Neural cell (in vitro differentiated cells): ENCODE measurements around the gene MAD2L2. TPM values are rescaled to one million over a fixed set of nuclear protein-coding genes. Genes with fewer than 3 reads are reported as not detected.

Source experiments
- H2AFZ ChIP-seq: fragments of 200-600, 300-800 bp; sonication (generic), shearing (Covaris generic); 2 replicates; pipeline ENCODE4 v1.6.0; 2014; ENCODE audit warnings: low read depth, mild to moderate bottlenecking, antibody characterized with exemption, low read length, moderate library complexity
- H3F3A ChIP-seq: fragments of 200-600 bp; shearing (Covaris generic); 2 replicates; pipeline ENCODE4 v1.6.1; 2016; ENCODE audit warnings: mild to moderate bottlenecking, moderate library complexity, mixed read lengths, antibody characterized with exemption, low read length; ENCODE audit not compliant: insufficient read depth, poor library complexity, severe bottlenecking
- H3K27ac ChIP-seq: fragments of 200-600, 300-800 bp; sonication (generic), shearing (Covaris generic); 2 replicates; pipeline ENCODE4 v1.5.1; 2014; ENCODE audit warnings: mild to moderate bottlenecking, low read length, moderate library complexity
- H3K27me3 ChIP-seq: fragments of 300-800, 200-600 bp; sonication (generic), shearing (Covaris generic); 2 replicates; pipeline ENCODE4 v1.6.0; 2014; ENCODE audit warnings: mild to moderate bottlenecking, low read depth, low read length, moderate library complexity; ENCODE audit not compliant: insufficient read depth
- H3K36me3 ChIP-seq: fragments of 300-800, 200-600 bp; sonication (generic), shearing (Covaris generic); 2 replicates; pipeline ENCODE4 v1.5.1; 2014; ENCODE audit warnings: mild to moderate bottlenecking, antibody characterized with exemption, low read length, moderate library complexity; ENCODE audit not compliant: insufficient read depth
- H3K4me2 ChIP-seq: fragments of 300-800, 200-600 bp; sonication (generic), shearing (Covaris generic); 2 replicates; pipeline ENCODE4 v1.6.0; 2014; ENCODE audit warnings: mild to moderate bottlenecking, low read length
- H3K4me3 ChIP-seq: fragments of 300-800, 200-600 bp; sonication (generic), shearing (Covaris generic); 2 replicates; pipeline ENCODE4 v1.5.1; 2014; ENCODE audit warnings: mild to moderate bottlenecking, low read length, moderate library complexity
- H3K79me2 ChIP-seq: fragments of 200-600 bp; shearing (Covaris generic); replicated peaks from 2 replicates; pipeline ENCODE4 v1.6.0; 2014; ENCODE audit warnings: mild to moderate bottlenecking, low read length, moderate library complexity; ENCODE audit not compliant: insufficient read depth
- H3K9ac ChIP-seq: fragments of 300-800, 200-600 bp; sonication (generic), shearing (Covaris generic); 2 replicates; pipeline ENCODE4 v1.6.1; 2016; ENCODE audit warnings: mild to moderate bottlenecking, low read length, mixed read lengths
- H3K9me2 ChIP-seq: fragments of 200-600 bp; shearing (Covaris generic); 2 replicates; pipeline ENCODE4 v1.6.1; 2016; ENCODE audit warnings: mild to moderate bottlenecking, low read length, mixed read lengths; ENCODE audit not compliant: insufficient read depth
- H3K9me3 ChIP-seq: fragments of 200-600, 300-800 bp; sonication (generic), shearing (Covaris generic); 2 replicates; pipeline ENCODE4 v1.6.1; 2016; ENCODE audit warnings: mild to moderate bottlenecking, mixed run types, low read length, moderate library complexity, mixed read lengths
- H4K20me1 ChIP-seq: fragments of 200-600 bp; shearing (Covaris generic); 2 replicates; pipeline ENCODE4 v1.6.1; 2016; ENCODE audit warnings: mild to moderate bottlenecking, mixed run types; ENCODE audit not compliant: insufficient read depth
- EP300 ChIP-seq: fragments of 450-650 bp; conservative IDR thresholded peaks from 2 replicates; pipeline ENCODE4 v1.6.1; 2014; ENCODE audit warnings: antibody characterized with exemption, mild to moderate bottlenecking, moderate library complexity; ENCODE audit not compliant: poor library complexity, severe bottlenecking
- EZH2 ChIP-seq: fragments of 200-600, 300-800 bp; shearing (Covaris generic), sonication (generic); IDR thresholded peaks from 2 replicates; pipeline ENCODE4 v1.6.1; 2014; ENCODE audit warnings: antibody characterized with exemption, low read length, borderline replicate concordance, mild to moderate bottlenecking; ENCODE audit not compliant: insufficient read depth, poor library complexity, severe bottlenecking
- MXI1 ChIP-seq: fragments of 450-650 bp; conservative IDR thresholded peaks from 2 replicates; pipeline ENCODE4 v1.6.1; 2014; ENCODE audit warnings: antibody characterized with exemption, mild to moderate bottlenecking; ENCODE audit not compliant: poor library complexity, severe bottlenecking
- POLR2AphosphoS5 ChIP-seq: IDR thresholded peaks from 2 replicates; pipeline ENCODE4 v1.6.1; 2012
- RAD21 ChIP-seq: fragments of 450-650 bp; conservative IDR thresholded peaks from 2 replicates; pipeline ENCODE4 v1.6.1; 2014; ENCODE audit warnings: antibody characterized with exemption, mild to moderate bottlenecking, moderate library complexity
- SMC3 ChIP-seq: fragments of 450-650 bp; conservative IDR thresholded peaks from 2 replicates; pipeline ENCODE4 v1.6.1; 2014; ENCODE audit warnings: antibody characterized with exemption, mild to moderate bottlenecking, moderate library complexity; ENCODE audit not compliant: poor library complexity
- TAF1 ChIP-seq: IDR thresholded peaks from 2 replicates; pipeline ENCODE4 v1.6.1; 2012; ENCODE audit warnings: low read depth
- polyA plus RNA-seq: library from polyadenylated mRNA; depleted of rRNA; stranded (reverse); fragments of >200 nt; gene quantifications from 2 replicates; pipeline ENCODE4 v1.2.3, GENCODE V29; 2014
- TF ChIP-seq, protein P1 (sequence below): fragments of 450-650 bp; IDR thresholded peaks from 2 replicates; pipeline ENCODE4 v1.5.1; 2014; ENCODE audit warnings: antibody characterized with exemption, mild to moderate bottlenecking, moderate library complexity; ENCODE audit not compliant: poor library complexity, severe bottlenecking
- TF ChIP-seq, protein P2 (sequence below): IDR thresholded peaks from 2 replicates; pipeline ENCODE4 v1.6.1; 2012; ENCODE audit warnings: borderline replicate concordance

MAD2L2 gene
- polyA plus RNA-seq, 1 donor from 2014 or later: 182 TPM

DNA sequence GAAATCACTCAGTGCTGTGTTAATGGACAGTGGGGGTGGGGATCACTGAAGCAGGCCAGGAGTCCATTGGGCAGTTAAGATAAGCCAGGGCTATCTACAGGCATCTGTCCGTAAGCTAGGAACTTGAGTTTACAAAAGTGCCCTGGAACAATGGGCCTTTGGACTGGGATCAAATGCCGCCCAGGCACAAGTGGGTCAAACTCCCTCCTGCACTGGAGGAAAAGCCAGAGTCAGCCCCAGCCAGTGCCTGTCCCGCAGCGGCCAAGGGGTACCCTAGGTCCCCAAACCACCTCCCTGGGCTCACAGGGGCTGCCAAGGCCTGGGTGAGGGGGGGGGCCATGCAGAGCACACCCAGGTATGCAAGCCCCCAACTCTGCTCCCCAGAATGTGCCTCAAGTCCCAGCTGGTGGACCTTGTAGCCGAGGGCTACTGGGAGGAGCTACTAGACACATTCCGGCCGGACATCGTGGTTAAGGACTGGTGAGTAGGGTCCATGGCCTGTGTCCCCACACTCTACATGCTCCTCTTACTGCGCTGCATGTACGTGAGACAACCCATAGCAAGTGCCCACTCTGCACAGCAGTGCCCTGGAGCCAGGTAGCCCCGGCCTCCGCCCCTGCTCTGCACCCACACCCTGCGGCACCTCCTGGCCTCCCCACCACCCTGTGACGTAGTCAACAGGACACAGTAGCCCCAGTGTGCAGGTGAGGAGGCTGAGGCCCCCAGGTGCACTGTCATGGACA, 9.2 kb downstream of the MAD2L2 start:
- no peak overlapping the region for H3K27ac ChIP-seq
- H3K79me2 ChIP-seq: no peaks in the 10 kb centered on the region
- no peak overlapping the region for H3K4me3 ChIP-seq
- no peak overlapping the region for H3K4me2 ChIP-seq
- H2AFZ ChIP-seq: no peak overlapping the region
- H3F3A ChIP-seq: no peaks in the 10 kb centered on the region
- no peaks in the 10 kb centered on the region for H3K36me3 ChIP-seq
- no peaks in the 10 kb centered on the region for H3K27me3 ChIP-seq
- no peaks in the 10 kb centered on the region for H3K9me2 ChIP-seq
- no peaks in the 10 kb centered on the region for H4K20me1 ChIP-seq
- no peak overlapping the region for H3K9ac ChIP-seq
- TF ChIP-seq EP300 (no peak), POLR2AphosphoS5 (no peak), TAF1 (no peak), MXI1 (no peak), RAD21 (no peak), EZH2 (no peak), SMC3 (no peak)
- TF ChIP-seq, protein P1, sequence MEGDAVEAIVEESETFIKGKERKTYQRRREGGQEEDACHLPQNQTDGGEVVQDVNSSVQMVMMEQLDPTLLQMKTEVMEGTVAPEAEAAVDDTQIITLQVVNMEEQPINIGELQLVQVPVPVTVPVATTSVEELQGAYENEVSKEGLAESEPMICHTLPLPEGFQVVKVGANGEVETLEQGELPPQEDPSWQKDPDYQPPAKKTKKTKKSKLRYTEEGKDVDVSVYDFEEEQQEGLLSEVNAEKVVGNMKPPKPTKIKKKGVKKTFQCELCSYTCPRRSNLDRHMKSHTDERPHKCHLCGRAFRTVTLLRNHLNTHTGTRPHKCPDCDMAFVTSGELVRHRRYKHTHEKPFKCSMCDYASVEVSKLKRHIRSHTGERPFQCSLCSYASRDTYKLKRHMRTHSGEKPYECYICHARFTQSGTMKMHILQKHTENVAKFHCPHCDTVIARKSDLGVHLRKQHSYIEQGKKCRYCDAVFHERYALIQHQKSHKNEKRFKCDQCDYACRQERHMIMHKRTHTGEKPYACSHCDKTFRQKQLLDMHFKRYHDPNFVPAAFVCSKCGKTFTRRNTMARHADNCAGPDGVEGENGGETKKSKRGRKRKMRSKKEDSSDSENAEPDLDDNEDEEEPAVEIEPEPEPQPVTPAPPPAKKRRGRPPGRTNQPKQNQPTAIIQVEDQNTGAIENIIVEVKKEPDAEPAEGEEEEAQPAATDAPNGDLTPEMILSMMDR: no peak
- TF ChIP-seq, protein P2, sequence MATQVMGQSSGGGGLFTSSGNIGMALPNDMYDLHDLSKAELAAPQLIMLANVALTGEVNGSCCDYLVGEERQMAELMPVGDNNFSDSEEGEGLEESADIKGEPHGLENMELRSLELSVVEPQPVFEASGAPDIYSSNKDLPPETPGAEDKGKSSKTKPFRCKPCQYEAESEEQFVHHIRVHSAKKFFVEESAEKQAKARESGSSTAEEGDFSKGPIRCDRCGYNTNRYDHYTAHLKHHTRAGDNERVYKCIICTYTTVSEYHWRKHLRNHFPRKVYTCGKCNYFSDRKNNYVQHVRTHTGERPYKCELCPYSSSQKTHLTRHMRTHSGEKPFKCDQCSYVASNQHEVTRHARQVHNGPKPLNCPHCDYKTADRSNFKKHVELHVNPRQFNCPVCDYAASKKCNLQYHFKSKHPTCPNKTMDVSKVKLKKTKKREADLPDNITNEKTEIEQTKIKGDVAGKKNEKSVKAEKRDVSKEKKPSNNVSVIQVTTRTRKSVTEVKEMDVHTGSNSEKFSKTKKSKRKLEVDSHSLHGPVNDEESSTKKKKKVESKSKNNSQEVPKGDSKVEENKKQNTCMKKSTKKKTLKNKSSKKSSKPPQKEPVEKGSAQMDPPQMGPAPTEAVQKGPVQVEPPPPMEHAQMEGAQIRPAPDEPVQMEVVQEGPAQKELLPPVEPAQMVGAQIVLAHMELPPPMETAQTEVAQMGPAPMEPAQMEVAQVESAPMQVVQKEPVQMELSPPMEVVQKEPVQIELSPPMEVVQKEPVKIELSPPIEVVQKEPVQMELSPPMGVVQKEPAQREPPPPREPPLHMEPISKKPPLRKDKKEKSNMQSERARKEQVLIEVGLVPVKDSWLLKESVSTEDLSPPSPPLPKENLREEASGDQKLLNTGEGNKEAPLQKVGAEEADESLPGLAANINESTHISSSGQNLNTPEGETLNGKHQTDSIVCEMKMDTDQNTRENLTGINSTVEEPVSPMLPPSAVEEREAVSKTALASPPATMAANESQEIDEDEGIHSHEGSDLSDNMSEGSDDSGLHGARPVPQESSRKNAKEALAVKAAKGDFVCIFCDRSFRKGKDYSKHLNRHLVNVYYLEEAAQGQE: no peak
- no peaks in the 10 kb centered on the region for H3K9me3 ChIP-seq

DNA sequence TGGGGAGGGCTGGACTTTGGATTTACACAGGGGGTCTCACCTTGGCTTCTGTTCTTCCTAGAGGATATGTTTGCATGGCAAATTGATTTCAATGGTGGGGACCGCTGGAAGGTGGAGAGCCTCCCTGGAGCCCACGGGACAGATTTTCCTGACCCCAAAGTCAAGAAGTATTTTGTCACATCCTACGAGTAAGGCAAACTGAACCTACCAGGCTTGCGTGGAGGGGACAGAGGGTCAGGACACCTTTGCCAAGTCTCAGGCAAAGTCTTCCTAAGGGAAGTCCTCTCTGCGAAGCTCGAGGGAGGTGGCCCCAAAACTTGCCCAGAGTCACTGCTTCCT, 9.8 kb downstream of the MAD2L2 start:
- TF ChIP-seq RAD21: no peak
- TF ChIP-seq, protein P2: no peak
- TF ChIP-seq SMC3: no peak
- TF ChIP-seq, protein P1: no peak
- TF ChIP-seq EP300: no peak
- no peak for TF ChIP-seq MXI1
- TF ChIP-seq TAF1: no peak
- no peak for TF ChIP-seq POLR2AphosphoS5
- no peak for TF ChIP-seq EZH2
- no peaks in the 10 kb centered on the region for H3K9me3 ChIP-seq
- no peaks in the 10 kb centered on the region for H3F3A ChIP-seq
- no peak overlapping the region for H3K9ac ChIP-seq
- no peak overlapping the region for H2AFZ ChIP-seq
- H3K4me2 ChIP-seq: no peak overlapping the region
- H3K79me2 ChIP-seq: no peaks in the 10 kb centered on the region
- H3K27me3 ChIP-seq: no peaks in the 10 kb centered on the region
- no peak overlapping the region for H3K4me3 ChIP-seq
- no peaks in the 10 kb centered on the region for H4K20me1 ChIP-seq
- no peak overlapping the region for H3K27ac ChIP-seq
- no peaks in the 10 kb centered on the region for H3K36me3 ChIP-seq
- no peaks in the 10 kb centered on the region for H3K9me2 ChIP-seq
